GM23248 (cell line): Measurements from ENCODE around the gene TROAP.

Experiments used
- EZH2 ChIP-seq: fragments of 200-600 bp; sonication (generic); IDR thresholded peaks from 2 replicates; pipeline ENCODE4 v1.6.1; 2018; ENCODE audit warnings: antibody characterized with exemption, mild to moderate bottlenecking; ENCODE audit not compliant: insufficient read depth, poor library complexity, severe bottlenecking
- EZH2phosphoT487 ChIP-seq: fragments of 200-600 bp; sonication (generic); IDR thresholded peaks from 2 replicates; pipeline ENCODE4 v1.6.1; 2018; ENCODE audit warnings: antibody characterized with exemption, moderate library complexity, mild to moderate bottlenecking, low read depth; ENCODE audit not compliant: insufficient read depth

GRCh38 chr12:49277466-49277865 lies 45.6 kb upstream of the TROAP start:
- TF ChIP-seq EZH2 (no peak), EZH2phosphoT487 (no peak)
